ENCODE measurements around the gene PAPPA2. TPM values are rescaled to one million over a fixed set of nuclear protein-coding genes. Genes with fewer than 3 reads are reported as not detected.

PAPPA2 gene
- total RNA-seq, 1 donor from 2014 or later = not detected

- Mint-ChIP-seq H3K4me1 (no peaks in the 10 kb centered on the region), H3K27me3 (no peaks in the 10 kb centered on the region), H3K27ac (no peak overlapping the region), H3K9me3 (no peaks in the 10 kb centered on the region), H3K36me3 (ENCODE audit: low read depth) (no peaks in the 10 kb centered on the region), H3K4me3 (no peak overlapping the region)
- TF ChIP-seq, protein P1, sequence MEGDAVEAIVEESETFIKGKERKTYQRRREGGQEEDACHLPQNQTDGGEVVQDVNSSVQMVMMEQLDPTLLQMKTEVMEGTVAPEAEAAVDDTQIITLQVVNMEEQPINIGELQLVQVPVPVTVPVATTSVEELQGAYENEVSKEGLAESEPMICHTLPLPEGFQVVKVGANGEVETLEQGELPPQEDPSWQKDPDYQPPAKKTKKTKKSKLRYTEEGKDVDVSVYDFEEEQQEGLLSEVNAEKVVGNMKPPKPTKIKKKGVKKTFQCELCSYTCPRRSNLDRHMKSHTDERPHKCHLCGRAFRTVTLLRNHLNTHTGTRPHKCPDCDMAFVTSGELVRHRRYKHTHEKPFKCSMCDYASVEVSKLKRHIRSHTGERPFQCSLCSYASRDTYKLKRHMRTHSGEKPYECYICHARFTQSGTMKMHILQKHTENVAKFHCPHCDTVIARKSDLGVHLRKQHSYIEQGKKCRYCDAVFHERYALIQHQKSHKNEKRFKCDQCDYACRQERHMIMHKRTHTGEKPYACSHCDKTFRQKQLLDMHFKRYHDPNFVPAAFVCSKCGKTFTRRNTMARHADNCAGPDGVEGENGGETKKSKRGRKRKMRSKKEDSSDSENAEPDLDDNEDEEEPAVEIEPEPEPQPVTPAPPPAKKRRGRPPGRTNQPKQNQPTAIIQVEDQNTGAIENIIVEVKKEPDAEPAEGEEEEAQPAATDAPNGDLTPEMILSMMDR (IDR thresholded peaks at IDR 0.05) = no peak
- POLR2A ChIA-PET = no interaction called here
- DNase-seq (no peak), ATAC-seq (ENCODE audit: low read depth) (no peak)
- CTCF ChIA-PET = no interaction called here
- intact Hi-C loops (cut with micrococcal nuclease) = no loop called here
These were observed 352.6 kb downstream of the PAPPA2 start for GRCh38 chr1:176815621-176816020.

DNA sequence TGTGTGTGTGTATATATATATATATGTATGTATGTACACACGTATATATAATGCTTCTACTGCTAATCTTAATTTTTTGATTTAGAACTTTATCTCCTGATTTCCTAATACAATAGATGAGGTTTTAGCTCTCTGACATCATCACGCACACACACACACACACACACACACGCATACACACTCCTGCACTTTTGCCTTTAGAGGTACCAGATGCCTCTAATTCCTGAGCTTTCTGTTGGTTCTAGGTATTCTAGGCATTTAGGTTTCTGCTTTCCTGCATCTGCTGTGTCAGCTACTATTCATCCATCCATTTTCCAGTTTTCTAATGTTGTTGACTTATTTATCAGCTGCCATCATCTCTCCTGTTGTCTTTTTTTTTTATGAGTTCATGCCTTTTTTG lies 353.3 kb downstream of the PAPPA2 start:
- intact Hi-C loops (cut with micrococcal nuclease) = no loop called here
- ATAC-seq (ENCODE audit: low read depth) = no peak
- ChIA-PET POLR2A (no interaction called here), CTCF (no interaction called here)
- no peaks in the 10 kb centered on the region for H3K9me3 Mint-ChIP-seq
- no peak overlapping the region for H3K4me3 Mint-ChIP-seq
- DNase-seq = no peak
- TF ChIP-seq, protein P1 (IDR thresholded peaks at IDR 0.05) = no peak
- H3K27ac Mint-ChIP-seq = no peak overlapping the region
- no peaks in the 10 kb centered on the region for H3K27me3 Mint-ChIP-seq
- H3K36me3 Mint-ChIP-seq (ENCODE audit: low read depth) = no peaks in the 10 kb centered on the region
- no peaks in the 10 kb centered on the region for H3K4me1 Mint-ChIP-seq

GRCh38 chr1:176820391-176821031 lies 357.5 kb downstream of the PAPPA2 start:
- Mint-ChIP-seq H3K27ac (no peak overlapping the region), H3K9me3 (no peaks in the 10 kb centered on the region), H3K27me3 (no peaks in the 10 kb centered on the region), H3K4me3 (no peak overlapping the region), H3K36me3 (ENCODE audit: low read depth) (no peaks in the 10 kb centered on the region), H3K4me1 (no peaks in the 10 kb centered on the region)
- CTCF ChIA-PET = no interaction called here
- ATAC-seq (ENCODE audit: low read depth) (no peak), DNase-seq (no peak)
- POLR2A ChIA-PET = no interaction called here
- intact Hi-C loops (cut with micrococcal nuclease) = no loop called here
- TF ChIP-seq, protein P1 (IDR thresholded peaks at IDR 0.05) = no peak

- Mint-ChIP-seq H3K27me3 (no peaks in the 10 kb centered on the region), H3K9me3 (no peaks in the 10 kb centered on the region), H3K4me3 (no peak overlapping the region), H3K36me3 (ENCODE audit: low read depth) (no peaks in the 10 kb centered on the region), H3K27ac (no peak overlapping the region), H3K4me1 (no peaks in the 10 kb centered on the region)
- intact Hi-C loops (cut with micrococcal nuclease) = no loop called here
- CTCF ChIA-PET = no interaction called here
- POLR2A ChIA-PET = no interaction called here
- DNase-seq (no peak), ATAC-seq (ENCODE audit: low read depth) (no peak)
- TF ChIP-seq, protein P1 (IDR thresholded peaks at IDR 0.05) = no peak
These were observed 363.3 kb downstream of the PAPPA2 start for GRCh38 chr1:176826265-176826664.

DNA sequence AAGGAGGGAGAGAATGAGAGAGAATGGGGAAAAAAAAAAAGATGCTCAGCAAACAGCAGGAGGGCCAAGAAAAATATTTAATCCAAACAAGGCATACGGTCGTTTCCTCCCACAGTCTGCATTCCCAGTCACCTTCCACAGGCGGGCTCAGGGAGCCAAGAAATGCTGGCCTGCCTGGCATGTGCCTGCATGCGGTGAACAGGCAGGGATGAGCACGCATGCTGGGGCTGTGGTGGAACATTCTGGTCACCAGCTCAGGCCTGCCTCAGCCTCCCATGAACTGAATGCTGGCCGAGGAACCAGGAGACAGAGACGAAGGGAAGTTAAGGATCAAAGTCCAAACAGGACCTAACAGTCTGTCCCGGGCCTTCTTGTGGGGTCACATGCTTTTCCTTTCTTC lies 366.3 kb downstream of the PAPPA2 start:
- Mint-ChIP-seq H3K36me3 (ENCODE audit: low read depth) (no peaks in the 10 kb centered on the region), H3K27ac (no peak overlapping the region), H3K4me3 (no peak overlapping the region), H3K4me1 (no peaks in the 10 kb centered on the region), H3K9me3 (no peaks in the 10 kb centered on the region), H3K27me3 (no peaks in the 10 kb centered on the region)
- TF ChIP-seq, protein P1 (IDR thresholded peaks at IDR 0.05) = no peak
- CTCF ChIA-PET = no interaction called here
- intact Hi-C loops (cut with micrococcal nuclease) = no loop called here
- ATAC-seq (ENCODE audit: low read depth) (no peak), DNase-seq (no peak)
- POLR2A ChIA-PET = no interaction called here
